B cell (primary cell): Measurements from ENCODE around the gene BIRC7. TPM values are rescaled to one million over a fixed set of nuclear protein-coding genes. Genes with fewer than 3 reads are reported as not detected.
A peak's percentile ranks its signal among the peaks of the same experiment; 100 is the strongest.

Experiments
- ATAC-seq: fragments of 200-7000 bp; cut with Tn5 transposase; one replicate; pipeline ENCODE4 v1.10.0; 2021; ENCODE audit warnings: low read depth, mild to moderate bottlenecking, moderate number of reproducible peaks, moderate library complexity
- CTCF ChIA-PET: fragments of 350-600 bp; sonication (Branson Sonifier 250); formaldehyde crosslinking; loops from one replicate; lab custom pipeline; 2021; ENCODE audit warnings: antibody characterized with exemption, inconsistent platforms; lab: Charles Lee
- POLR2A ChIA-PET: fragments of 350-600 bp; sonication (Branson Sonifier 250); formaldehyde crosslinking; loops from one replicate; lab custom pipeline; 2021; ENCODE audit warnings: antibody characterized with exemption; lab: Charles Lee
- DNase-seq: peaks from one replicate; pipeline ENCODE4 v3.0.0; 2013
- H2AFZ ChIP-seq: 2 replicates; pipeline ENCODE4 v1.6.1; 2012; ENCODE audit warnings: mild to moderate bottlenecking, low read depth, low read length; ENCODE audit not compliant: insufficient read depth, poor library complexity, severe bottlenecking
- H3K27ac ChIP-seq, 2 donors: 1 replicate in 1 of 2; 2 replicates in 1 of 2; pipeline ENCODE4 v1.5.1; 2012 to 2013; ENCODE audit warnings: low read length in 2 of 2, mild to moderate bottlenecking in 2 of 2, moderate library complexity in 1 of 2
- H3K27me3 ChIP-seq, 4 experiments: fragments of 200-600 bp in 1 of 4; sonication (generic) in 1 of 4; replicated peaks in 1 of 4; 1 replicate in 2 of 4; 2 replicates in 2 of 4; pipeline versions ENCODE4 v1.6.1 to v1.7.0; 2013 to 2016; ENCODE audit warnings: low read length in 3 of 4, mild to moderate bottlenecking in 2 of 4, mixed read lengths in 1 of 4, moderate library complexity in 1 of 4; ENCODE audit not compliant: insufficient read depth in 4 of 4, control insufficient read depth in 3 of 4; ENCODE audit errors: control extremely low read depth in 1 of 4
- H3K36me3 ChIP-seq, 2 experiments: replicated peaks in 1 of 2; 1 replicate in 1 of 2; 2 replicates in 1 of 2; pipeline versions ENCODE4 v1.6.1 to v1.7.1; 2013; ENCODE audit warnings: low read length in 1 of 2; ENCODE audit not compliant: insufficient read depth in 2 of 2, control insufficient read depth in 1 of 2; ENCODE audit errors: control extremely low read depth in 1 of 2, extremely low read depth in 1 of 2
- H3K4me1 ChIP-seq, 2 donors: fragments of 200-600 bp in 1 of 2; sonication (generic) in 1 of 2; 1 replicate in 1 of 2; 2 replicates in 1 of 2; pipeline versions ENCODE4 v1.5.1 to v1.6.1; 2013 to 2017; ENCODE audit warnings: low read length in 2 of 2; ENCODE audit not compliant: control insufficient read depth in 2 of 2, insufficient read depth in 2 of 2
- H3K4me2 ChIP-seq: replicated peaks from 2 replicates; pipeline ENCODE3; 2012; ENCODE audit warnings: mild to moderate bottlenecking, low read depth, low read length; ENCODE audit not compliant: poor library complexity, severe bottlenecking
- H3K4me3 ChIP-seq, 5 experiments: fragments of 200-600 bp in 1 of 5; sonication (generic) in 1 of 5; 1 replicate in 3 of 5; 2 replicates in 2 of 5; pipeline versions ENCODE4 v1.5.1 to v1.7.0; 2011 to 2016; ENCODE audit warnings: low read length in 4 of 5, mild to moderate bottlenecking in 4 of 5, low read depth in 2 of 5, control low read depth in 1 of 5, moderate library complexity in 1 of 5; ENCODE audit not compliant: insufficient read depth in 1 of 5; ENCODE audit errors: control extremely low read depth in 1 of 5, extremely low read depth in 1 of 5
- H3K79me2 ChIP-seq: fragments of 200-600 bp; sonication (generic); one replicate; pipeline ENCODE4 v1.6.0; 2016; ENCODE audit warnings: low read length; ENCODE audit not compliant: control insufficient read depth, insufficient read depth
- H3K9ac ChIP-seq: fragments of 200-600 bp; sonication (generic); 2 replicates; pipeline ENCODE4 v1.6.1; 2017; ENCODE audit warnings: mild to moderate bottlenecking, low read length, moderate library complexity
- H3K9me3 ChIP-seq, 3 donors: one replicate each; pipeline versions ENCODE4 v1.6.1 to v1.7.1; 2013; ENCODE audit warnings: low read length in 2 of 3; ENCODE audit not compliant: control insufficient read depth in 2 of 3, insufficient read depth in 1 of 3; ENCODE audit errors: control extremely low read depth in 1 of 3
- H4K20me1 ChIP-seq: 2 replicates; pipeline ENCODE4 v1.6.0; 2012; ENCODE audit warnings: mild to moderate bottlenecking, low read length; ENCODE audit not compliant: insufficient read depth, control insufficient read depth, poor library complexity, severe bottlenecking
- H3K27ac Mint-ChIP-seq: one replicate; pipeline ENCODE4 v1.8.0; 2021; ENCODE audit warnings: mixed read lengths
- H3K27me3 Mint-ChIP-seq: one replicate; pipeline ENCODE4 v1.8.0; 2021; ENCODE audit warnings: mixed read lengths
- H3K4me1 Mint-ChIP-seq: one replicate; pipeline ENCODE4 v1.8.0; 2021; ENCODE audit warnings: mixed read lengths
- H3K4me3 Mint-ChIP-seq: one replicate; pipeline ENCODE4 v1.8.0; 2021; ENCODE audit warnings: mixed read lengths
- H3K9me3 Mint-ChIP-seq: one replicate; pipeline ENCODE4 v1.8.0; 2022; ENCODE audit warnings: mixed read lengths; ENCODE audit not compliant: insufficient read depth
- EZH2 ChIP-seq: IDR thresholded peaks from 2 replicates; pipeline ENCODE4 v1.6.1; 2012; ENCODE audit warnings: borderline replicate concordance, low read depth, mild to moderate bottlenecking, moderate library complexity, low read length; ENCODE audit not compliant: insufficient read depth, poor library complexity, severe bottlenecking
- WGBS: methylation state at CpG from one replicate; pipeline ENCODE4 v1.1.5; 2013; ENCODE audit warnings: missing lambda C conversion rate; ENCODE audit not compliant: insufficient coverage; 5-methylcytosine and 5-hydroxymethylcytosine counted together
- intact Hi-C: fragments of 100-400 bp; cut with micrococcal nuclease; formaldehyde crosslinking; loops from one replicate; pipeline ENCODE4 v1.10.0; 2022
- polyA plus RNA-seq: library from polyadenylated mRNA; depleted of rRNA; stranded (reverse); fragments of >200 nt; gene quantifications from 2 replicates; pipeline ENCODE4 v1.2.3, GENCODE V29; 2012
- total RNA-seq, 2 donors: library from RNA; stranded (reverse); fragments of 120-200 nt in 1 of 2; gene quantifications; 1 replicate in 1 of 2; 2 replicates in 1 of 2; pipeline versions ENCODE4 v1.2.3 to v1.2.4, GENCODE V29; 2013 to 2022
- TF ChIP-seq, protein P1 (sequence below): fragments of 200-600 bp; IDR thresholded peaks from one replicate; pipeline ENCODE4 v1.8.0; 2022; ENCODE audit warnings: antibody characterized with exemption, mild to moderate bottlenecking

BIRC7 gene
- total and polyA plus RNA-seq, 2 donors (not counting 1 experiment from before 2014, with no cell fraction given) = 0.12 TPM; not detected in 1

DNA sequence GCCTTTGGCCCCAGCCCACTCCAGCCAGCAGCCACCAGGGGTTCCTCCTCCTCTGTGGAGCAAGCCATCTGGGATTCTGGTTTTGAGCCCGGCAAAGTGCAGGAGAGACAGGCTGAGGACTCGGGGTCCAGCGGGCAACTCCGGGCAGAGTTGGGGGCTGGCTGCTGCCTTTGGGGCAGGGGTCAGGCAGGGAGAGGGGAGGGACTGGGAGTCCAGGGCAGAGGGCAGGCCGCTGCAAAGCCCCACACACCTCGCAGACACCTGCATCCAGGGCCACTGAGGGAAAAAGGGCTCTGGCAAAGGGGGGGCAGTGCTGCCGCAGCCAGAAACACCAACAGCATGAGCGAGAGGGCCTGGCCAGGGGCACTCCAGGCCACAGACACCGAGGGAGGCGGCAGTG, 8.8 kb downstream of the BIRC7 start:
- H3K79me2 ChIP-seq = no peaks in the 10 kb centered on the region
- H3K4me1 Mint-ChIP-seq = no peaks in the 10 kb centered on the region
- no peak overlapping the region for H3K27ac Mint-ChIP-seq
- H3K9me3 Mint-ChIP-seq = no peaks in the 10 kb centered on the region
- H3K9me3 ChIP-seq = no peaks in the 10 kb centered on the region
- no peak overlapping the region for H3K27ac ChIP-seq
- H3K4me1 ChIP-seq = peaks cover 3 to 5% of the 10 kb centered on the region in 2 donors
- no peak overlapping the region for H3K4me2 ChIP-seq
- no peaks in the 10 kb centered on the region for H3K36me3 ChIP-seq
- ATAC-seq (no peak), DNase-seq (no peak)
- POLR2A ChIA-PET = no interaction called here
- H3K27me3 ChIP-seq = peaks cover 0 to 23% (median 3%) of the 10 kb centered on the region in 4 experiments
- no peak for TF ChIP-seq EZH2
- TF ChIP-seq, protein P1, sequence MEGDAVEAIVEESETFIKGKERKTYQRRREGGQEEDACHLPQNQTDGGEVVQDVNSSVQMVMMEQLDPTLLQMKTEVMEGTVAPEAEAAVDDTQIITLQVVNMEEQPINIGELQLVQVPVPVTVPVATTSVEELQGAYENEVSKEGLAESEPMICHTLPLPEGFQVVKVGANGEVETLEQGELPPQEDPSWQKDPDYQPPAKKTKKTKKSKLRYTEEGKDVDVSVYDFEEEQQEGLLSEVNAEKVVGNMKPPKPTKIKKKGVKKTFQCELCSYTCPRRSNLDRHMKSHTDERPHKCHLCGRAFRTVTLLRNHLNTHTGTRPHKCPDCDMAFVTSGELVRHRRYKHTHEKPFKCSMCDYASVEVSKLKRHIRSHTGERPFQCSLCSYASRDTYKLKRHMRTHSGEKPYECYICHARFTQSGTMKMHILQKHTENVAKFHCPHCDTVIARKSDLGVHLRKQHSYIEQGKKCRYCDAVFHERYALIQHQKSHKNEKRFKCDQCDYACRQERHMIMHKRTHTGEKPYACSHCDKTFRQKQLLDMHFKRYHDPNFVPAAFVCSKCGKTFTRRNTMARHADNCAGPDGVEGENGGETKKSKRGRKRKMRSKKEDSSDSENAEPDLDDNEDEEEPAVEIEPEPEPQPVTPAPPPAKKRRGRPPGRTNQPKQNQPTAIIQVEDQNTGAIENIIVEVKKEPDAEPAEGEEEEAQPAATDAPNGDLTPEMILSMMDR = no peak
- CTCF ChIA-PET = no interaction called here
- no peaks in the 10 kb centered on the region for H4K20me1 ChIP-seq
- H3K4me3 Mint-ChIP-seq = no peak overlapping the region
- H2AFZ ChIP-seq = no peak overlapping the region
- H3K9ac ChIP-seq = no peak overlapping the region
- H3K27me3 Mint-ChIP-seq = peaks cover 21% of the 10 kb centered on the region
- H3K4me3 ChIP-seq = no peak overlapping the region
- intact Hi-C loops = no loop called here
- WGBS = 88% methylated on average over 9 of the region's 10 CpGs

DNA sequence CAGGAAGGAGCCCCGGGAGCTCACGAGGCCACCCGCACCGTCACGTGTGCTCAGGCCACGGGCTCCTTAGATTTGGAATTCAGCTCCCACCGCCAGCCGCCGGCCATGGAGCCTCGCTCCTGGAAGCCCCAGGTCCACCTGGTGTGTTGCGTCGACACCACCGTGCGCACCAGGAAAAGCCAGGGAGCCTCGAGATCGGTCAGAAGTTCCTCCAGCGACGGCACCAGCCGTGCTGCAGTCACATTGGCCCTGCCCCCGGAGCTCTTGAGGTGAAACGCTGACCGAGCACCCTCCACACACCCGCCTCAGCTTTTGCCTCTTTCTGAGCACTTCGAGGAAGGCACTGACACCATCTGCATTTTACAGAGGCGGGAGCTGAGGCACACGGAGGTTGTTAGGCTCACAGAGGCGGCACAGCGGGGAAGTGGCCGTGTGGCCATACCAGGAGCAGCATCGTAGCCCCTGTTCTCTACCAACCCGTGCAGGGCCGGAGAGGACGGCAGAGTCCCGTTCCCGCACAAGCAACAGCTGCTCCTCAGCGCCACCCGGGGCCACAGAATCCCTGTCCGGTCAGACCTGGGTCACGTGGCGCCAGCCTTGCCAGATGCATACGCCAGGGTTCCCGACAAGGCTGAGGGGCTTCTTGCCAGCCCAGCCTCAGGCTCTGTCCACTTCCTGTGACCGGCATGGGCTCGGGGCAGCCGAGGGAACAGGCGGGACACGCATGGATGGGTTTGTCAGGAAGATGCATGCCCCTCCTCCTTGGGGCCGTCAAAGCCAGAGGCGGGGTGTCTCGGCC, 11.0 kb downstream of the BIRC7 start:
- H3K9me3 Mint-ChIP-seq = no peaks in the 10 kb centered on the region
- Histone ChIP-seq H3K9ac (no peak overlapping the region), H3K4me2 (peak overlapping the region; percentile 30), H3K9me3 (no peaks in the 10 kb centered on the region), H3K36me3 (no peaks in the 10 kb centered on the region), H3K27me3 (peaks cover 0 to 29% (median 4%) of the 10 kb centered on the region in 4 experiments), H3K27ac (no peak overlapping the region), H2AFZ (no peak overlapping the region), H3K4me3 (no peak overlapping the region), H4K20me1 (no peaks in the 10 kb centered on the region), H3K4me1 (peaks cover 3 to 5% of the 10 kb centered on the region in 2 donors), H3K79me2 (no peaks in the 10 kb centered on the region)
- H3K4me1 Mint-ChIP-seq = peaks cover 1% of the 10 kb centered on the region
- ATAC-seq (no peak), DNase-seq (no peak)
- ChIA-PET CTCF (interaction anchor here (1.3 kb wide), 1 partner anchor 23 kb away, joined by 5 read pairs; no protein-coding TSS in a partner anchor), POLR2A (interaction anchor here (0.6 kb wide), 1 partner anchor 189 kb away, joined by 3 read pairs; no protein-coding TSS in a partner anchor)
- peaks cover 33% of the 10 kb centered on the region for H3K27me3 Mint-ChIP-seq
- TF ChIP-seq, protein P1 = no peak
- TF ChIP-seq EZH2 = no peak
- 33% methylated on average over 44 of the region's 50 CpGs for WGBS
- no peak overlapping the region for H3K27ac Mint-ChIP-seq
- intact Hi-C loops = no loop called here
- H3K4me3 Mint-ChIP-seq = no peak overlapping the region
